ENCODE data around the gene HELT.

HELT gene

DNA sequence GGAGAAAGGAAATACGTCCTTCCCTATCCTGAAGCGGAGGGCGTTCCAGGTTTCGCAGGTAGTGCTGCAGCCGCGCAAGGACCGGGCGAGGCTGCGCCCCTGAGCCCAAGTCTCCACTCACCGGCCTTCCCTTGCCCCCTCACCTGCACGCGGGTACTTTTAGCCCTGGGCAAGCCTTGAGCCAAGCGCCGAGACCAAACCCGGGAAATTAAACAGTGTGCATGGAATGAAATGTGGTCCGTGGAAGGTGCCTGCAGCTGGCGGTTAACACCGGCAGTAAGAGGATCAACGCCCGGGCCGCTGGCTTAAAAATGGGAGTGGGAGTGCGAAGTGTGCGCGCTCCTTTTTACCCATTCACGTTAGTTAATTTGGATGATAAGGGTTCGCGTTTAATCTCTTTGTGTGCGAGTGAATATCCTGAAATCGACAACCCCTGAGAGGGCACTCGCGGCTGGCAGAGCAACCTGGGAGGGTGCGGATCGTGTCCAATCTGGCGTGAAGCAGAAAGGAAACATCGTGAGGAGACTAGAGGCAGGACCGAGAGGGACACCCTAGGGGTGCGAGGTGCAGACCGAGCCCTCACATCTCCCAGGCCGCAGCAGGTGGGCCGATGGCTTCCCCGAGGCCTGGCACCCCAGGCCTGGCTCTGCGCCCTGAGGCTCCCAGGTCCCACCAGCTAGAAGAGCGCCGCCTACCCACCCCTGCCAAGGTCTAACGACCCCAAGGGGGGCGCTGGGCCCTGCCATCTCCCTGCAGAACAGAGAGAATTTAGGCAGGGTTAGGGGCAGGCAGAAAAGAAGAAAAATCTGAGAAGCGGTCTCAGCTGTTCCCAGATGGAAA is 2.0 kb upstream of the HELT start:
- DNase-seq (ENCODE audit: low read depth): no peak
- H3K4me3 ChIP-seq (ENCODE audit: control insufficient read depth, low read depth, low read length): no peak overlapping the region
- TF ChIP-seq CTCF (IDR thresholded peaks at IDR 0.05; ENCODE audit: control insufficient read depth, insufficient read depth, low read depth, low read length, missing control alignments): no peak

- DNase-seq (ENCODE audit: low read depth): no peak
- no peak for TF ChIP-seq CTCF (IDR thresholded peaks at IDR 0.05; ENCODE audit: control insufficient read depth, insufficient read depth, low read depth, low read length, missing control alignments)
- no peak overlapping the region for H3K4me3 ChIP-seq (ENCODE audit: control insufficient read depth, low read depth, low read length)
Observed at GRCh38 chr4:185016946-185017758, 1.1 kb upstream of the HELT start.

DNA sequence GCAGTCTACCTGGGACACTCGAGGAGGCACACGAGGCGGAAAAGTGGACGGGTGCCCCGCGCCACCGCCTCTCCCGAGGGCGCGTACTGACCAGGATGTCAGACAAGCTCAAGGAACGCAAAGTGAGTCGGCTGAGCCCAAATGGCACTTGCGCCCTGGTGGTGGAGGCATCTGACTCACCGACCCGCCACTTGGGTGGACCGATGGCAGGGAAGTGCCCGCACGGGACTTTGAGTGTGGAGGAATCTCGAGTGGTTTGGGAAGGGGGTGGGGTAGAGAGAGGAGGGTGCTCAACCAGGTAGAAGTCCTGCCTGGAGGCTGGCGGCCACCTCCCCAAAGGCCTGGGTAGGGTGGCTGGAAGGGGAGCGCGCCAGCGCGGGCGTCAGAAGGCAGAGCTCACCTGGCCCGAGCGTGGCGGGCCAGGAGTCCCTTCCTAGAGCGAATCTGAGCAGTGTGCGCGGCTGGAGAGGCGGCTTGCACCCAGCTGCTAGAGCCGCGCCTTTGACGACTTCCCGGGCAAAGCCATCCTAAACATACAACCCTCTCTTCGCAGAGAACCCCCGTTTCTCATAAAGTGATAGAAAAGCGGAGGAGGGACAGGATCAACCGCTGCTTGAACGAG is 655 bp downstream of the HELT start:
- no peak overlapping the region for H3K4me3 ChIP-seq (ENCODE audit: control insufficient read depth, low read depth, low read length)
- TF ChIP-seq CTCF (IDR thresholded peaks at IDR 0.05; ENCODE audit: control insufficient read depth, insufficient read depth, low read depth, low read length, missing control alignments): no peak
- no peak for DNase-seq (ENCODE audit: low read depth)

GRCh38 chr4:185019456-185020292 is 1.4 kb downstream of the HELT start:
- no peak for DNase-seq (ENCODE audit: low read depth)
- no peak for TF ChIP-seq CTCF (IDR thresholded peaks at IDR 0.05; ENCODE audit: control insufficient read depth, insufficient read depth, low read depth, low read length, missing control alignments)
- H3K4me3 ChIP-seq (ENCODE audit: control insufficient read depth, low read depth, low read length): no peak overlapping the region

DNA sequence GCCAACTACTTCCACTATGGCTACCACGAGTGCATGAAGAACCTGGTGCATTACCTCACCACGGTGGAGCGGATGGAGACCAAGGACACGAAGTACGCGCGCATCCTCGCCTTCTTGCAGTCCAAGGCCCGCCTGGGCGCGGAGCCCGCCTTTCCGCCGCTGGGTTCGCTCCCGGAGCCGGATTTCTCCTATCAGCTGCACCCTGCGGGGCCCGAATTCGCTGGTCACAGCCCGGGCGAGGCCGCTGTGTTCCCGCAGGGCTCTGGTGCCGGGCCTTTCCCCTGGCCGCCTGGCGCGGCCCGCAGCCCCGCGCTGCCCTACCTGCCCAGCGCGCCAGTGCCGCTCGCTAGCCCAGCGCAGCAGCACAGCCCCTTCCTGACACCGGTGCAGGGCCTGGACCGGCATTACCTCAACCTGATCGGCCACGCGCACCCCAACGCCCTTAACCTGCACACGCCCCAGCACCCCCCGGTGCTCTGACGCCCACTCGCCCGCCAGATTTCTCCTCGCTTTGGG is 2.1 kb downstream of the HELT start:
- DNase-seq (ENCODE audit: low read depth): no peak
- TF ChIP-seq CTCF (IDR thresholded peaks at IDR 0.05; ENCODE audit: control insufficient read depth, insufficient read depth, low read depth, low read length, missing control alignments): no peak
- no peak overlapping the region for H3K4me3 ChIP-seq (ENCODE audit: control insufficient read depth, low read depth, low read length)

Measured in AG09309 (cell line).